D341Med (cell line): ENCODE results near the gene SEMA7A.

Source experiments
- DNase-seq: peaks from one replicate; pipeline ENCODE4 v3.0.0; 2012; ENCODE audit warnings: low spot score

The SEMA7A gene

DNA sequence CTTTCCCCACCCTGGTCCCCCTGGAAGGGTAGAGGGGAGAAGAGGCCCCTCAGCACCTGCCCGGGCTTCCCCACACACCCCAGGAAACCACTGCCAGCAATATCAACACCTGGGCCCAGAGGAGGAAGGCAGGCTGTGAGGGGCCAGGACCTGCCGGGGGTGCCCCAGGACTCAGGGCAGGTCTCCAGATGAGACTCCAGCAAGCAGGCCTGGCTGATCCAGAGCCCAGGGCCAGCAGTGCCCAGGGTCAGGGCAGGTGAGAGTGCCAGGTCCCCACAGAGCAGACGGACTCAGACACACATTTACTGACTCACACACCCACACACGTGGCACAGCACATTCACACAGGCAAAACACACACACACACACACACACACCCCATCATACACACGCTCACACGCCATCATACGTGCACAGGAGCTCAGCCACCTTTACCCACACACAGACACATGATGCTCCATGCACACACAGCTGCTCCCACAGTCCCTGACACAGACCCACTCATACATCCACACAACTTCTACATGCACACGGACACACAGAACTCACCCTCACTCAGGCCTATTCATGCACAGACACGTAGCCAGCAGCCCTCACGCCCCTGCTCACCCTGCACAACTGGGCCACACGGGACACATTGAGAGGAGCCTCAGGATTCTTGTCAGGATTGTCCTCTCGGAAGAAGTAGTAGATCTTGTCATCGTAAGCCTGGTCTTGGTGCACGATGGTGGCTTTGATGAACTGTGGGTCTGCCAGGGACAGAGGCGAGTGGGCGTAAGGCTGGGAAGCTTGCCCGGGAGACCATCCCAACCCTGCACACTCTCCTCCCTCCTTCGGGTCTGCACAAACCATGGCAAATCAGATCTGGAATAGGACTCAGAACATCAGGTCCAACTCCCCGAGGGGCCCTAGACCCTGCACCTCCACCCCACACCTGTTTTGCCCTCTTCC, 17.5 kb downstream of the SEMA7A start:
- no peak for DNase-seq

DNA sequence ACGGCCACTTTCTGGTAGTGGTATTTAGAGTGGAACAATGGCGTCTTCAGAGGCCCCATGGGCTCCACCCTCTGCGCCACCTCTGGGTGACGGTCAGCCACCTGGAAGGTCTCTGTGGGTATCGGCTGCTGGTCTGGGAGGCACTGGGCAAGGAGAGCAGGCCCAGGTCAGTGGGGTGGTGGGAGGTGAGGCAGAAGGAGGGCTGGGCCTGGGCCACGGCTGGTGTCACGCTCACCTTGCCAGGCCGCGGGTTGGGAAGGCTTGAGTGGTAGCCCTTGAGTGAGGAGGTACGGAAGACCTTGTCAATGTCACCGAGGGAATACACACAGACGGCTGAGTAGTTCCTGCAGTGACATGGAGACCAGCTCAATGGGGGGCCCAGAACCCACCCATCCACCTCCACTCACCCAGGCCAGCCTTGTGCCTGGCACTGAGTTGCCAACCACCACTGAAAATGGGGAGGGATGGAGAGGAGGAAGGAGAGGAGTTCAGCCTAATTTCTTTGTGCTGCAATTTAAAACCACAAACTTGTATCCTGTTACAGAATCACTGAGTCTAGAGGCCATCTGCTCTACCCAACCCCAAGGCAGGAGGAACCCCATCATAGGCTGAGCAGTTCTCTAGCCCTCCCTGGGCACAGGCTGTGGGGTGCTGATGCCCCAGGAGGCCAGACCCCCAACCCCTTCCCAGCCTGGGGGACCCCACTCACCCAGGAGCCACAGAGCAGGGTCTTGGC, 19.0 kb downstream of the SEMA7A start:
- DNase-seq = no peak

DNA sequence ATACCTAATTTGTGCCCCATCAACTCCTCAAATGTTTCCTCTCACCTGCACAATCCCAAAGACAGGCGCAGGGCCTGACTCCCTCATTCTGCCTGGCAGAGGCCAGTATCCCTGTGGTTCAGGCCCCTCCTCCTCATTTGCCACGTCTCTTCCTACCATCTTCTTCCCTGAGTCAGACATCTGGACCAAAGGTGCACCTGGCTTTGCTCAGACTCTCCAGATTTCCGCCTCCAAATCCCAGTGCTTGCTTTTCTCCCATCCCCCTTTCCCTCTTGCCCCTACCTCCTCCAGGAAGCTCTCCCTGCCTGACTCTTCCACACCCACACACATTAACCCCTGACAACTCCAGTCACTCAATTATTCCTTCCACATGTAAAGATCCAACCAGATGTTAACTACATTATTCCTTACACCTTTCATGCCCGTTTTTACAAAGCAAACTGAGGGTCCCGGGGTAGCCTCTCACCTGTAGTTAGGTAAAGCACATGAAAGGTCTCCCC, 19.6 kb downstream of the SEMA7A start:
- DNase-seq = no peak

DNA sequence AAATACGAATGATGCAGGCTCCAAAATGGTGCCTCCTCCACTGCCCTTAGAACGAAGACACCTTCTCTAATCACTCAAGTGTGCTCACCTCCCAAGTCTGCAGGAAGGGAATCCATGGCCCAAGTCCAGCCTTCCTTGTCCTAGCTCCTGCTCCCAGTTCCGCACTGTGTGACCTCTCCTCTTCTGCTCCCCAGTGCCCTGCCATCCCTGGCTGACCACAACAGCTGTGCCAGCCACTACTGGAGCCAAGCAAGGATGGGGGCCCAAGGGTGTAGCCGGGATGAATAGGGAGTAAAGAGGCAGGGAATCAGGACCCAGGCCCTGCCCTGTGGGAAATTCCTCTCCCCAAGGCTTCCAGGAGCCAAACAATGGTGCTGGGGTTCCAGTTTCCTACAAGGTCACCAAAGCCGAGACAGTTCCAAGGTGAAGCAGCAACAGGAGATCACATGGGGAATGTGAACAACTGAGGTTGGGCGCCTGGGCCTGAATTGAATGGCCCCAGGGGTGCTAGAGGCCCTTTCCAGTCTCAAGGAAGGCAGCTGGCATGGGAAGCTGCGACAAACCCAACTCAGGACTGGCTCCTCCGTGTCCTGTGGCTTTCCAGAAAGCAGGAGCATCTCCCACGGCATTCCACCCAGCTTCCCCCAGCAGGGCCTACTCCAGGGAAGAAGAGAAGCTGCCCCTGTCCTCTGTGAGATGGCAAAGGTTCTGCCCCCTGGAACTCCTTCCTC, 20.2 kb downstream of the SEMA7A start:
- DNase-seq = no peak

DNA sequence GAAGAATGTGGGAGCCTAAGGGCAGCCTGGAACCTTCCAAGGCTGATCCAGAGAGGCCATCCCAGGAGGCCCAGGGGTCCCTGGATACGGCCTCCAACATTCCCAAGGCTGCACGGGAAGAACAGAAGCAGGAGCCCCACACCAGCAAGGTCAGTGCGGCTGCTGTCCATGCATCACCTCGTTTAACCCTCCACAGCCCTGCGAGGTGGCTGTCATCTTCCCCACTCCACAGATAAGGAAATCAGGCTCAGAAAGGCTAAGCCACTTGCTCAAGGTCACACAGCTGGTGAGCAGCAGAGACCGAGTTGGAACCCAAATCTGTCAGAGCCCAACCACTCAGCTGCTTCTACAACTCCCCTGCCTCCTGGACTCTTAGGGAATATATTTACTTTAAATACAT, 21.6 kb downstream of the SEMA7A start:
- DNase-seq = no peak

DNA sequence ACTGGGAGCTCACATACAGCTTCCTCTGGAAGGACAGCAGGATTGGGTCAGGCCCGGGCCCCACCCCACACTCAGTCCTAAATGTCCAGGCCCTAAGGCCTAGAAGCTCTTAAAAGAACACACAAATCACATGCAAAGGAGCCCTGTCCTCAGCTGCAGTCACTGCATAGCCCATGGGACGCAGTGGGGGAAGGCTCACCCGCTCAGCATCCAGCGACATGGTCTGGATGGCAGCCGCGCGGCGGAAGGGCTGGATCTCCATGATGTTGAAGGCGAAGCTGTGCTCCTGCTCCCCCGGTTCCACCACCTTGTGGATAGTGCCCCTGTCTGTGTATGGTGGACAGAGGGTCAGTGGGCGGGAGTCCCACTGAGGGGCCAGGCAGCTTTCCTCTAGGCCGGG, 22.1 kb downstream of the SEMA7A start:
- no peak for DNase-seq

DNA sequence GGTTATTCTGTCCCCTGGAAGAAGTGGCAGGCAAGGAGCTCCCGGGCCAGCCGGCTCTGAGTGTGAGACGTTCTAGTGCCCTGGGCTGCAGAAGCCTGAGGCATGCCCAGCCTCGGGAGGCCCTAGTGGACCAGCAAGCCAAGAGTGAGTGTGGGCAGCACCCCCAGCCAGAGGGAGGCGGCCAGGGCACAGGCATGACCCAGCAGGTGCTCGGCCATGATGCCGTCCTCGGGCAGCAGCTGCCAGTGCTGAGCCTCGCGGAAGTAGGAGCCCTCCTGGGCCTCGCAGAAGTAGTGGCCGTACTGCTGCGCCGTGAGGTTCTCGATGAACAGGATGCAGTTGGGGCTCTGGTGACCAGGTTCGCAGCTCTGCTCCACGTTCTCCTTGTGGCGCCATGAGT, 23.3 kb downstream of the SEMA7A start:
- no peak for DNase-seq

DNA sequence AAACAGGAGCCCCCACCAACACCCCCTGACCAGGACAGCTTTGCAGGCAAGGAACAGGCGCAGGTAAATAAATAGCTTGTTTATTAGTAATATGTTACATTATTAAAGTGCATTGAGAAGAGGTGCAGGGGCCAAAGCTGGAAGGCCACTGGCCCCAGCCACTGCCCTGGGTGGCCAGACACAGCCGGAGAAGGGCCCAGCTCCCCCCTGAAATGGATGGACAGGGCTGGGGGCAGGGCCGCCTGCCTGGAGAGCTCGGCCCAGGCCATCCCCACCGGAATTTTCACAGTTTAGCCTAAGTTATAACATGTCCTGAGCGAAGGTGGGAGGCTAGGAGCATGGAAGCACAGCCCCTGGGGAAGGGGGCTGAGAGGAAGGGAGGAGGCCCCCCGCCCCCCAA, 24.5 kb downstream of the SEMA7A start:
- DNase-seq = no peak

DNA sequence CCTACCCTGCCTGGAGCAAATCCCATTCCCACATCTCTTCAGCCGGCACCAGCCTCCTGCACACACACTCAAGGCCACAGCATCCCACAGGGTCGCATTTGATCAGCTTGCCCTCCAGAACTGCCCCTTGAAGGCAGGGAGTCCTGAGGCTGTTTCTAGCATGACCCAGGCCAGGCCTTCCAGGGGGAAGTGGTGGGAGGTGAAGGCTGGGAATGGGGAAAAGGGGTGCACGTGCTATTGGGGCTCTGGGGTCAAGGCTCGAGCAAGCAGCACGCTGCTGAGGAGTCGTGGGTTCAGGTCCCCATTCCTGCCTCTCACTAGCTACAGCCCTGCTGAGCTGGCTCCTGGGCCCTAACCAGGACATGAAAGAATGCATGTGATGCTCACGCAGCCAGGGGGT, 24.9 kb downstream of the SEMA7A start:
- no peak for DNase-seq

DNA sequence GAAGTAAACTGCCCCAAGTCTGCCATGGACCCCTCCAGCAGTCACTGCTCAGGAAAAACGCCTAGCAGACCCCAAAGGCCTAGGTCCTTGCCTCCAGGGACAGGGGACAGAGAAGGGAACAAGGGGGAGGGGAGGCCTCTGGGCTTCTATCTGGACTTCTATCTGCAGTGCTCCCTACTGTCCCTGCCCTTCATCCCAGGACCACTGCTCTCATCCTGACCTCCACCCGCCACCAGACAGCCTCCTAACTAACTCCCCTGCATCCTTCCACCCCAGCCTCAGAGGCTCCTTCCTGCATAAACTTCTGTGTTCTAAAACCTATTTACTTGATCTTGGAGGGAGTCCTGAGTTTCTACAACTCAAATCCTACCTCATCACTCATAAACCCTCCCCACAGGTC, 25.4 kb downstream of the SEMA7A start:
- no peak for DNase-seq

DNA sequence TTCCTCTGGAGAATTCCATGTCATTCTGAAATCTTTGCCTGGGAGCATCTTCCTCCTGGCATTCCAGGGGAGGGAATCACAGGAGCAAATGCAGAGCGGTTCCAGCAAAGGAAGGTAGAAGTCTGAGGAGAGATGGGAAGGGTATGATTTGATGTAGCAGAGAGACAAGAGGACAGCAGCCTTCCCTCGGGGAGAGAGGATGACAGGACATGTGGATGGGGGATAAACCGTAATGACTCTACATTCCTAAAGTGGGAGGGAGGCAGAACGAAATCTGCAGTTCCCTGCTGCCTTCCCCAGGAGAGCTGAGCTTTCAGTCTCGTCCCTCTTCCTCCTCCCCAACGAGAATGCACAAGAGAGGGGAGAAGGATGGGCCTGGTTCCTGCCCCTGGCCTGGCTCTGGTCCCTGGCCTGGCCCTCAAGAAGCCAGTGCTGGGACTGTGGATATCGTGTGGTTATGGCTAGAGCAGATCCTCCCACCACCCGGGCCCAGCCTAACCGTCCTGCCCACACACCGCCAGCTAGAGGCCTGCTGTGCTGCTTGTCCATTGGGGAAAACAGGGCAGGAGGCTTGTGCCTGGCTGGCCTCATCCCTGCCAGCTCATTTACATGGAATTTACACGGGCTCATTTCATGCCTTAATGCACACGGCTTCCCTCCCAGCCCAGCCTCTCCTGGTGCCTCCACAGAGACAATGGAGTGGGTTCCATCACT, 26.6 kb downstream of the SEMA7A start:
- DNase-seq = no peak

DNA sequence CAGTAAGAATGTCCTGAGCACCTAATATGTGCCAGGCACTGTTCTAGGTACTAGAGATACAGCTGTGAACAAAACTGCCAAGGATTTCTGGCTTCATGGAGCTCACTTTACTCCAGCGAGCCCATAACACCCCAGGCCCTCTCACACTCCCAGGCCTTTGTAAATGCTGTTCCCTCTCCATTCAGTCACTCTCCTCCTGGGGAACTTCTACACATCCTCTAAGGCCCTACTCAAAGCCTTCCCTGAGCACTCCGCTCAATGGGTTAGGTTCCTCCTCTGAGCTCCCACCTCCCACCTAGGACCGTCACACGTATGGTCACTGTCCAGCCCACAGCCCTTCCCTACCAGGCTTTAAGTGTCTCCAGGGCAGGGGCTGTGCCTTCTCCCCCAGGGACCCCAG, 27.2 kb downstream of the SEMA7A start:
- DNase-seq = no peak

DNA sequence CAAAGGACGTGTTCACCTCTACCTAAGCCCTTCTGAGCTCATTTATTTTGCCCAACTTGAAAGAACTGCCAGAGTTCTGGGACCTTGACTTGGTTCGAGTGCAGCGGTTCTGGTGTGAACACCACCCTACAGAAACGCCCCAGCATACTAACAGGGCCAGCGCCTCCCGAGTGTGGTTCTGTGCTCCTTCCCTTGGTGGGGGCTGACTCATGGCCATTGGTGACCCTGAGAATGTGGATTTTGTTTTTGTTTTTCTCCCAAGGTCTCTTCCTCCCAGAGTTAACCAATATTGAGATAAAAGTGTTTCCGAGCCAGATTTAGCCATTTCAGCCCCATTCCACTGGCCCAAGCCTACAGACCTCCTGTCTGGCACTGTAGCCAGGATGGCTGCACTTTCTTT, 27.9 kb downstream of the SEMA7A start:
- DNase-seq = no peak

DNA sequence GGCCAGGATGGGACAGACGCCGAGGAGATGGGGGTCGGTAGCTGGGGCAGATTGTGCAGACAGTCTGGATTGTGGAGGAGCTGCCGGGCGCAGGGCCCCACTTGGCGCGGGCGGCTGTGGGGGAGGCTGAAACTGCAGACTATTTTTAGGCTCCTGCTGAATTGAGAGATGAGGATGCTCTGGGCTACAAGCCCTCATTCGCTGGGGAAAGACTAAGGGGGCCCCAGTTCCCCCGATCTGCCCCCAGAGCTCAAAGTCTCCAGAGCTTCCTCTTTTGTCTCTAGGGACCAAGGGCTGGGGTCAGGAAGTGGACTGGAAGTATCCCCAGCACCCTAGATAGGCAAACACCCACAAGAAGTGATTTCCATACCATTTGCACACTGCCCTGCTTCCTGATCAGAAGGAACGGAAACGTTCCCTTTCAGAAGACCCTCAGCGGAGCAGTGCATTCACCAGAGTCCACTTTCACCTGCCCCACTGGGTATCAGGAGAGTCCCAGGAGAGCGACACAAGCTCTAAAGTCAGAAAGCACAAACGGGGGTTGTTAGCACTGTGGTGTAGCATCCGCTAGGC, 29.7 kb downstream of the SEMA7A start:
- DNase-seq = no peak

DNA sequence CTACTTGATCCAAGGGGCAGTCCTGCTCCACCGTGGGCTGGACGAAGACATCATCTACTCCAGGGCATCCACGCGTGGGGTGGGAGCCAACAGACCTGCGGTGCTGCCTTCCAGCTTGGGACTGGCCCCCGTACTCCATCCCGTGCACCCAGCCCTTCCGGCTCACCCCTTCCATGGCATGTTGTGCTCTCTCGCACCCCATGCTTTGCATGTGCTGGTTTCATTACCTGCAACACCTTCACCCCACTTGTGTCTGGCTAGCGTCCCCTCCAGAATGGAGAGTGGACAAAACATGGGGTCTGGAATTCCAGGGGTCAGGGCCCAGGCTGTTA, 30.2 kb downstream of the SEMA7A start:
- DNase-seq = no peak

DNA sequence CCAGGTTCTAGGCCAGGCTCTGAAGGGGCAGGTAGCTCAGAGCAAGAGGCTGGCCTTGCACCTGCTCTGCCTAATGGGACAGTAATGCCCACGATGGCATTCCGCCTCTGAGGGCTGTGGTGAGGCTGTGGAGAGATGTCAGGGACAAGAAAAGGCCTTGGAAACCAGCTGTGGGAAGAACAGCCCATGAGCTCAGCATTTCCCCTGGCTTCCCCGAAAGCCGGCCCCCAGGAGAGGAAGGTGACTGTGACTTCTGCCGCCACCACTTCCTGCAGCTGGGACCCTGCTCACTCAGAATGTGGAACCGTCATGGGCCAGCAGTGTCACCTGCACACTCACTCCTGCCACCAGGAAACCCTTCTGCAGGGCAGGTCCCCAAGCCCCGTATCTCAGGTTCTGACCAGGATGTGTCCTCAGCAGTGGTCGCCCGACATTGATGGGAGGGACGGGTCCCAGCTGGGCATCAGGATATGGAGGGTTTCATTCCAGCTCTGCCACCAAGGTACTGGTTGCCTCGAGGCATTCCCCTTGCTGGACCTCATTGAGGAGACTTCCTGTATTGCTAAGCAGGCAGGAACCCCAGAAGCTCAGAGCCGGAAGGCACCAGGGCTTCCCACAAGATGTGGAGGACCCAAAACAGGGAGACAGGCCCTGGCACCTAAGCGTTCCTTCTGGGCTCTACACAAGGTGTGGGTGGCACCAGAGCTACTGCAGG, 30.7 kb downstream of the SEMA7A start:
- no peak for DNase-seq

DNA sequence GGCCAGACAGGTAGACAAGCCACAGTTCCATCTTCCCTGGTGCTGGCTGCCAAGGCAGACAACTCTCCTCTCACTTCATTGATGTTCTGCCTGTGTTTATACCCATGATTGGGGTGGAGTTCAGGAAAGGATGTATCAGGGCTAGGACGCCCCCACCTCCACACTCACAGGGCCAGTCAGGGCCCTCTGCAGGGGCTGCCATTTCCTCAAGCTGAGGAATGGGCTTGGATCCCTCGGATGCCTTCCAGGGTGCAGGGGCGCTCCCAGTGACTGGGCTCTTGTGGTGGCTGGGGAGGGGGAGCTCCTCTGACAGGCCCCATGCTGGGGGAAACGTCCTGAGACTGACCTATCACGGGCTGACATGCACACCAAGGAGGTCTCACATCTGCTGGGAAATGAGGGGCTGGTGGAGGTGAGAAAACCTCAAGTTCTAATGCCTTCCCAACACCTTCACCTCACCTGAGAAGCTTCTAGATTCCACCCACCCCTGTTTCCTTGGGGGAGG, 31.4 kb downstream of the SEMA7A start:
- no peak for DNase-seq

DNA sequence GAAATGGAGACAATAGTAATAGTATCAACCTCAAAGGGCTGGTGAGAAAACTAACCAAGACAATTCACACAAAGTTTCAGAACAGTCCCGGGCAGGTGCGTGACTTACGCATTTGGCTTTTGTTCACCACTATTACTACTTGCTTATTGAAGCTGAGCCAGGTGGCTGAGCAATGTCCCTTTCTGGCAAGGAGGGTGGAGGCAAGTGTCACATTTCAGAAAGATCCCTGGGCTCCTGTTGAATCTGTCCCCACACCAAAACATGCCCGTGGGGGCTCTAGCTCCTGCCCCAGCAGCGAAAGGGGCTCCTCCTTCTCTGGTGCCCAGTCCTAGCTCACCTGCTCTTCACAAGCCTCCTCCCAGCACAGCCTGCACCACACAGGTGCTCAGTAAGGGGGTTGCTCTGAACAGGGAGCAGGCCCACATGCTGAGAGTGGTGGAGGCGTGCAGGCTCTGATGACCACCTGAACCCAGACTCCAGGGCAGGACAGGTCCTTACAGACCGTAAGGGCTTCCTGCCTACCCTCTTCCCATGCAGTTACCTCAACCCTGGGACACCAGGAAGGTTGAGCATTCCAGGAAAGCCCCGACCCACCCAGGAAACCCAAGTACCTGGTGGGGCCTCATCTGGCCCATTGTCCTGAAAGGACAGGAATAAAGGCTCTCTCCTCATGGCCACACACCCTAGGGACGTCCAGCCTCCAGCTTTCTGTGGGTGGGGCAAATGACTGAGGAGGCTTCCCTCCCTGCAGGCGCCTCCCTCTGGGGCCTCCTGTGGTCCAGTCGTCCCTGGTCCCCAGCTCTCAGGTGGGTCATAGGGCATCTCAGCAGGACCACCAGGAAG, 32.6 kb downstream of the SEMA7A start:
- DNase-seq = no peak

DNA sequence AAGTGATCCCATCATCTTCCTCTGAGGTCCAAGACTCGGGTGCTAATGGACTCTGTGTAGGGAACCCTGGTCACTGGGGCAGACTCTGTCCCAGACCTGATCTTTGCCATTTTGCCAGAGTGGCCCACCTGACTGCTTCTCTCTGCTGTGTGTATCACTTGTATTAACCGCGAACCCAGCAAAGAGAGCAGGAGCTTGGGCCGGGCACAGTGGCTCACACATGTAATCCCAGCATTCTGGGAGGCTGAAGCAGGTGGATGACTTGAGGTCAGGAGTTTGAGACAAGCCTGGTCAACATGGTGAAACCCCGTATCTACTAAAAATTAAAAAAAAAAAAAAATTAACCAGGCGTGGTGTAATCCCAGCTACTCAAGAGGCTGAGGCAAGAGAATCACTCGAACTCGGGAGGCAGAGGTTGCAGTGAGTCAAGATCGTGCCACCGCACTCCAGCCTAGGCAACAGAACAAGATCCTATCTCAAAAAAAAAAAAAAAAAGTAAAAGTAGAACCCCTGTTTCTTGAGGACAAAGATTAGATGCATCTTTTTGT, 33.4 kb downstream of the SEMA7A start:
- no peak for DNase-seq
